Activated naive CD8-positive, alpha-beta T cell treated with anti-CD3 and anti-CD28 coated beads, Interleukin-2, amount 50 U/mL, for 24 hours (primary cell): ENCODE data around the gene C17orf58.

Source experiments
- ATAC-seq: fragments of 150-1000 bp; cut with Tn5 transposase; one replicate; pipeline ENCODE4 v1.10.0; 2021
- DNase-seq: peaks from one replicate; pipeline ENCODE4 v3.0.0; 2021
- H3K27ac Mint-ChIP-seq: one replicate; pipeline ENCODE4 v1.8.0; 2021; ENCODE audit warnings: mild to moderate bottlenecking, mixed read lengths
- H3K27me3 Mint-ChIP-seq: one replicate; pipeline ENCODE4 v1.8.0; 2021; ENCODE audit warnings: mixed read lengths
- H3K36me3 Mint-ChIP-seq: one replicate; pipeline ENCODE4 v1.8.0; 2021; ENCODE audit warnings: low read depth, mixed read lengths
- H3K4me1 Mint-ChIP-seq: one replicate; pipeline ENCODE4 v1.8.0; 2021; ENCODE audit warnings: mixed read lengths
- H3K4me3 Mint-ChIP-seq: one replicate; pipeline ENCODE4 v1.8.0; 2021; ENCODE audit warnings: mild to moderate bottlenecking, moderate library complexity, mixed read lengths
- H3K9me3 Mint-ChIP-seq: one replicate; pipeline ENCODE4 v1.8.0; 2021; ENCODE audit warnings: mixed read lengths

C17orf58 gene

GRCh38 chr17:67950945-67951344 is 45.3 kb downstream of the C17orf58 start:
- no peak overlapping the region for H3K4me3 Mint-ChIP-seq
- DNase-seq, result no peak
- H3K9me3 Mint-ChIP-seq, result no peaks in the 10 kb centered on the region
- no peaks in the 10 kb centered on the region for H3K4me1 Mint-ChIP-seq
- no peaks in the 10 kb centered on the region for H3K27me3 Mint-ChIP-seq
- ATAC-seq, result no peak
- peaks cover 22% of the 10 kb centered on the region for H3K36me3 Mint-ChIP-seq
- H3K27ac Mint-ChIP-seq, result no peak overlapping the region

GRCh38 chr17:67947325-67947813 is 48.9 kb downstream of the C17orf58 start:
- Mint-ChIP-seq H3K9me3 (no peaks in the 10 kb centered on the region), H3K36me3 (peaks cover 41% of the 10 kb centered on the region), H3K27ac (no peak overlapping the region), H3K4me1 (no peaks in the 10 kb centered on the region), H3K4me3 (no peak overlapping the region), H3K27me3 (no peaks in the 10 kb centered on the region)
- no peak for ATAC-seq
- no peak for DNase-seq

GRCh38 chr17:67946513-67946912 is 49.8 kb downstream of the C17orf58 start:
- no peaks in the 10 kb centered on the region for H3K4me1 Mint-ChIP-seq
- H3K9me3 Mint-ChIP-seq, result no peaks in the 10 kb centered on the region
- no peak for DNase-seq
- H3K4me3 Mint-ChIP-seq, result no peak overlapping the region
- no peak overlapping the region for H3K27ac Mint-ChIP-seq
- no peak for ATAC-seq
- H3K27me3 Mint-ChIP-seq, result no peaks in the 10 kb centered on the region
- peaks cover 47% of the 10 kb centered on the region for H3K36me3 Mint-ChIP-seq

- H3K27ac Mint-ChIP-seq, result no peak overlapping the region
- ATAC-seq, result no peak
- H3K9me3 Mint-ChIP-seq, result no peaks in the 10 kb centered on the region
- no peaks in the 10 kb centered on the region for H3K4me1 Mint-ChIP-seq
- no peak for DNase-seq
- H3K36me3 Mint-ChIP-seq, result peaks cover 51% of the 10 kb centered on the region
- no peak overlapping the region for H3K4me3 Mint-ChIP-seq
- H3K27me3 Mint-ChIP-seq, result no peaks in the 10 kb centered on the region
Measured at GRCh38 chr17:67944035-67944434, 52.2 kb downstream of the C17orf58 start.

GRCh38 chr17:67942810-67943209 is 53.5 kb downstream of the C17orf58 start:
- Mint-ChIP-seq H3K27me3 (no peaks in the 10 kb centered on the region), H3K9me3 (no peaks in the 10 kb centered on the region), H3K4me3 (no peak overlapping the region), H3K36me3 (peaks cover 46% of the 10 kb centered on the region), H3K27ac (no peak overlapping the region), H3K4me1 (no peaks in the 10 kb centered on the region)
- no peak for ATAC-seq
- DNase-seq, result no peak
